NCI-H82 treated with DMSO at 0.1 percent for 48 hours (cell line): ENCODE data around the gene HIBCH.

Experiments
- DNase-seq: peaks from one replicate; lab custom pipeline; 2025; ENCODE audit not compliant: unreplicated experiment; lab: John Stamatoyannopoulos, UW

The HIBCH gene

DNA sequence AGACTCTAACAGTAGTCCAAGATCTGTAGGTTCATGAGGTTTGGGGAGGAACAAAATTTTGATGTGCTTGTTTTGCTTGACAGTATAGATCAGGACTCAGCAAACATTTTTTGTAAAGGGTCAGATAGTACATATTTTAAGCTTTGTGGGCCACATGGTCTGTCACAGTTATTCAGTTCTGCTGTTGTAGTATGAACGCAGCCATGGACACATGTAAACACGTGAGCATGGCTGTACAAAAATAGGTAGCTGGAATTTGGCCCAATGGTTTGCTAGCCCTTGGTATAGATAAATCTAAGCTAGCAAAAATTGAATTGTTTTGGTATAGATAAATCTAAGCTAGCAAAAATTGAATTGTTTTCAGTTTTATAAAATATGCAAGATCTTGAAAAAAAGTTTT lies 120.5 kb downstream of the HIBCH start:
- no peak for DNase-seq

DNA sequence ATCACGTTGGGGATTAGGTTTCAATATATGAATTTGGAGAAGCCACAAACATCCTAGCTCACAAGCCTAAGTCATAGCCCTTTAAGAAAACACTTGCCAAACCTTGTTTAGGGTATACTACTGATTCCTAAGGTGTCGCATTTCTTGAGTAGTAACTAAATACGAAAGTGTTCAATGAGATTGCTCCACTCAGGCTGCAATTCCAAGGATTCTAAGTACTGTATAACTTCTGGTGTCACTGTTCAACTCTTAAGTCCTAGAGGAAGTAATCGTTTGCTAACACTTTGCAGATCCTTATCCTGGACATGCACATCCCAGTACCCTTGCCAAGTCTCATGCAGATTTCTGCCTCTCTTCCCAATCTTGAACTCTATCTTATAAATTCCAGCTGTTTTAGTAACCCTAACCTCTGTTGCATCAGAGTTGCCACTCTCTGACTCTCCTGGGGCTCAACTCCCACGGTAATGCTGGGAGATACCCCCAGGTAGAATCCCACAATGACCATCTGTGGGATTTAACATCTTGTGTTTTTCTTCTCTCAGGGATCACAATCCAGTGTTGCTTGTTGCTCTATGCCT lies 122.4 kb downstream of the HIBCH start:
- DNase-seq, result no peak

DNA sequence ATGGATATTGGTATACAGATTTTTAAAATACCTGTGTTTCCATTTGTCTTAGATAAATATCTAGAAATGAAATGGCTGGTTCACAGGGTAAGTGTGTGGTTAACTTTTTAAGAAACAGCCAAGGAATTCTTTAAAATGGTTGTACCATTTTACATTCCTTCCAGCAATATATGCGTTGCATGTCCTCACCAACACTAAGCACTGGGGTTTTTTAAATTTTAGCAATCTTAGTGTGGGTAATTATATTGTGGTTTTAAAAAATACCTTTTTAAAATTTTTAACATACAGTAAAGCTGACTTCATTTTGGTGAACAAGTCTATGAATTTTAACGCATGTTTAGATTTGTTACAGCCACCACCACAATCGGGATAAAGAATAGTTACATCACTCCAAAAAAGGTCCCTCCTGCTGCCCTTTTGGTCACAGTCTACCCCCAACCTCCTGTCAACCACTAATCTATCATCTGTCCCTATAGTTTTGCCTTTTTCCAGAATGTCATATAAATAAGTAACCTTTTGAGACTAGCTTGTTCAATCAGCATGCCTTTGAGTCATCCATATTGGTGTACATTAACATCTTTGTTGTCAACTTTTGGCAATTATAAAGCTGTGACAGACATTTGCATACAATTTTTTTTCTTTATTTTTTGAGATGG lies 129.0 kb downstream of the HIBCH start:
- DNase-seq, result no peak

DNA sequence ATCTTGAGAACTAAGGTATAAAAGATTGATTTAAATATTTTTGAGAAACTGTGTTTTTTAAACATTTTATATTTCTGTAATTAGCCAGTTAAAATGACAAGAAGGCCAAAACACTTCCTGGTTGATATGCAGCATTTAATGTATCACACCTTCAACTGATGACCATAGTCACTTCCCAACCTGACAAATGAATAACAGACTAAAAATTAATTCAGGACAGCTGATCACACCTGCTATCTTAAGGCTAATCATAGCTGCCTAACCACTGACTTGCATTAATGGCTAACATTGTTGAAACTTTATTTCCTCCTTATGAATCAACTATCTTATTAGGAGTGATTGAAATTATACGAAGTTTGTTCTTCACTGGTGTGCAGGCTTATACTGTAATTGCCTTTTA lies 131.3 kb downstream of the HIBCH start:
- no peak for DNase-seq

- DNase-seq, result no peak
Measured at GRCh38 chr2:190186238-190186637, 133.4 kb downstream of the HIBCH start.

GRCh38 chr2:190185380-190185779 lies 134.2 kb downstream of the HIBCH start:
- DNase-seq, result no peak

DNA sequence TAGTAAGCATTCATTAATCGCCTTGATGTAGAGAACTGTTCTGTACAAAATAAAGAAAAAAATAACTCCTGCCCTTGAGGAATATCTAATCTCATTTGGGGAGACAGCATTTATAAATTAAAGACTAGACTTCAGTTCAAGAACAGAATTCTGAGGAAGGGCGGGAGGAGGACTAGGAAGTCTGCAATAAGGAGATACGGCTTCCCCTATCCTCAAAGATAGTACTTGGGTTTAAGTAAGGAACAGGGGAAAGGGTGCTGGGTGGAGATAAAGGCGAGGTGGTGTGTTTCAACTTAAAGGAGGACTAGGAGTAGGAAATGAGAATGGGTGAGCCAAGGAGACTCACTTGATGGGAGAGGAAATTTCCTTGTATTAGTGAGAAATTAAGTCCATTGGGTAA lies 135.2 kb downstream of the HIBCH start:
- DNase-seq, result no peak

- DNase-seq, result no peak
Measured at GRCh38 chr2:190183539-190183938, 136.1 kb downstream of the HIBCH start.

DNA sequence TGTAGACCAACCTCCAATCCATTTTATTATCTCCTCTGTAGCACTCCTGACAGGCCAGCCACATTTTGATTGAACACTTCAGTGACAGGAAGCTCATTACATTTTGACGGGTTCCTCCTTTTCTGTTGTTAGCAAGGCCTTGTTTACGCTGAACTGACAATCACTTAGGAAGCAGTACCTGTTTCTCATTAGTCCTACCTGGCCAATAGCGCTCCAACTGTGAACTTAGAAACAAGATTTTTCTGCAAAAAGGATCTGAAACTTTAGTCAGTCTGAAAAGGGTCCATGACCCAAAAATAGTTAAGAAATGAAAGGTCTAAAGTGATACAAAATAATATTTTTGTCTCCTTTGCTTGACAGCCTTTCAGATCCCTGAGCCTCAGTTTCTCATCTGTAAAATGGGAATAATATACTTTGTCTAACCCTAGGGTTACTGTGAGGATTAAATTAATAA lies 137.5 kb downstream of the HIBCH start:
- no peak for DNase-seq

DNA sequence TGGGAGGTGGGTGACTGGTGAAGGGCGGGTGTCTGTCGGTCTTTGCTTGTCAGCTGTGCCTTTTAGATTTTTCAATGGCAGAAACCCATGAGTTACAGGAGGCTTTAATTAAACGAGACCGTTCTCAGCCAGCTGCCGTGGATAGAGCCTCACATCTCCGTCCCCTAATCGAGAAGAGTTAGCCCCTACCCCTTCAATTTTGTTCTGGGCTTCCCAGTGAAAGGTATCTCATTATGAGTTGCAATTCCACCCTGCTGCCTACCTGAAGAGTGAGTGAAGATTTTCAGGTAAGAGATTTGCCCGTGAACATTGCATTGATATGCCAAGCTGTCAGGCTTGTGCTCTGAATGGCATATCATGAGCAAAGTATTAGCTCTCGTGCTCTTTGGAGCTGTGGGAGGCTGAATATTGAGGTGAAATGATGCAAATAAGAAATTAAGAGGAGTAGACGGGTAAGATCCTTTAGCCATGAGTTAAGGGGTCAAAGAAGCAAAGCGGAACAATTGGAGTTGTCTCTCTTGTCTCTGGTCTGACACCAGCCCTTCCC lies 138.4 kb downstream of the HIBCH start:
- DNase-seq, result peak; percentile 14

DNA sequence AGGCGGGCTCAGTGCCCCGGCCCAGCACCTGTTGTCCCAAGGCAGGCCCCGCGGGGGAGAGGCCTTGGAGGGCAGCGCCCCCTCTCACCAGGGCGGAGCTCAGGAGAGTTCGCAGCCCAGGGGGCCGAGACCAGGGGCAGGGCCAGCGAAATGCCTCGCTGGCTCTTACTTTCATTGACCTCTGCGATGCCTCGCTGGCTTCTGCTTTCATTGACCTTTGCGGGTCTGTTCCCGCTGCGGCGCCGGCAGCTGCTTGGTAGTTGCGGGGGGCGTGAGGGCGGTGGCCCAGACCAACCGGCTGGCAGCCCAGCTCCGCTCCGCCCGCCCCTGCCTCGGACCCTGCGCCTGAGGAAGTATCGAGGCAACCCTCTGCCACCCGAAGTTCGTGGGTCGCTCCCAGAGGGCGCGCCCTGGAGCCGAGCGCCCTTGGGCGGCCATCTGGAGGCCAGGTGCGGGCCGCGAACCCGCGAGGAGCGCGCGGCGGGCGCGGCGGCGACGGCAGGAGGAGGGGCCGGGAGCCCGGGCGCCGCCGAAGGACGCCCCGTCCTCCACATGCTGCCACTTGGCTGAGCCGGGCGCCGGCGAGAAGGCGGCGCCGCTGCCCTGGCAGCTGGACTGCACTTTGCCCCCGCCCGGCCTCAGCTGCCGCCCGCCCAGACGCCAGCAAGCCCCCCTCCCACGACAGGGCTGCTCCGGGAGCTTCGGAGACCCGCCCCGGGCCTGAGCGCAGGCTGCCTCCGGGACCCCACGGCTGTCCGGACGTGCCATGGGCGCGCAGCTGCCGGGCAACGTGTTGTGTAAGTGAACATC lies 139.1 kb downstream of the HIBCH start:
- no peak for DNase-seq

DNA sequence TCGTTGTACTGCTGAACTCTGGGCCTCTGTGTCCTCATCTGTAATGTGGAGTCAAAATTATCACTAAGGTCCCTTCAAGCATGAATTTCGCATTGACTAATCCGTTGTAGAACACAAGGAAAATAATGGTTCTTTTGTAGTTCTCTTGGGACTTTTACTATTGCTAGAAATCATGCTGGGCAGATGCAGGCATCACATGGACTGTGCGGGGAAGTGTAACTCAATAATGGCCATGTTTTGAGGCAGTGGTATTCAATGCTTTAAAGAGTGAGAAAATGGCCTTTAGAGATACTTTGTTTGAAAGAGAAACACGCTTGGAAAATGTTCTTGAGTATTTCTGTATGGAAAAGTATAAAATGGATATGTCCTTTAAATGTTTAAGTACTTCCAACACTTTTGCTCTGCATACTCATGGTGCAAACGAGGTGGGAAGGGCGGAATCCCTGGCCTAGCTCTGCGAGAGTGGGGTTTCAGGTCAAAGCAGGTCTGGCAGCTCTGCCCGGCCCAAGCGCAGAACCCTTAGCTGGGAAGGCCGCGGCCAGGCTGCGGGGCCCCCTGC lies 139.8 kb downstream of the HIBCH start:
- DNase-seq, result no peak

DNA sequence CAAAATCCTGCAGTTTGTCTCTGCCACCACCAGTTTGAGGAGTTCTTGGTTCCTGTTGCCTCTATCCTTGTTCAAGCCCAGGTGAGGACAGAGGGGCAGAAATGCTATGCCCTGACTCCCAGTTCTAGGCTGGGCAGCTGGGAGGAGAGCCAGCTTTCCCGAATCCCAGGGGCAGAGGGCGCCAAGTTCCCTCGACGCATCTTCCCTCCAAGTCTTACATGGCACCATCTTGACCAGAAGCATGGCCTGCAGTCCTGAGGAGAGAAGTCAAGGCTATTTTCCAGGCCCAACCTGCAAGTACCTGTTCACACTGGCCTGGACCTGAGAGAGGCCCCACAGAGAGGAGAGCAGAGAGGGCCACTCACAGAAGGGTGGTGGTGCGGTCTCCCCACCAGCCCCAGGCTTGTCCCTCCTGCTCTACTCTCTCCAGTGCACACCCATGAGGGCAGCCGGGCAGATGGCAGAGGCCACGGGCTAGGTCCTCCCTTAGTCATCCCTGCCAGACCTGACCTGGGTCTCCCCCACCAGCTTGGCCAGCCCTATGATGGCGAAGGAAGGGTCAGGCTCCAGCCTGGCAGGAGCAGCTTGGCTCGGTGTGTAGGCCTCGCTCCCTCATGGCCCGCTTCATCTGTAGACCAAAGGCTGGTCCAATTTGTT lies 141.4 kb downstream of the HIBCH start:
- DNase-seq, result no peak

DNA sequence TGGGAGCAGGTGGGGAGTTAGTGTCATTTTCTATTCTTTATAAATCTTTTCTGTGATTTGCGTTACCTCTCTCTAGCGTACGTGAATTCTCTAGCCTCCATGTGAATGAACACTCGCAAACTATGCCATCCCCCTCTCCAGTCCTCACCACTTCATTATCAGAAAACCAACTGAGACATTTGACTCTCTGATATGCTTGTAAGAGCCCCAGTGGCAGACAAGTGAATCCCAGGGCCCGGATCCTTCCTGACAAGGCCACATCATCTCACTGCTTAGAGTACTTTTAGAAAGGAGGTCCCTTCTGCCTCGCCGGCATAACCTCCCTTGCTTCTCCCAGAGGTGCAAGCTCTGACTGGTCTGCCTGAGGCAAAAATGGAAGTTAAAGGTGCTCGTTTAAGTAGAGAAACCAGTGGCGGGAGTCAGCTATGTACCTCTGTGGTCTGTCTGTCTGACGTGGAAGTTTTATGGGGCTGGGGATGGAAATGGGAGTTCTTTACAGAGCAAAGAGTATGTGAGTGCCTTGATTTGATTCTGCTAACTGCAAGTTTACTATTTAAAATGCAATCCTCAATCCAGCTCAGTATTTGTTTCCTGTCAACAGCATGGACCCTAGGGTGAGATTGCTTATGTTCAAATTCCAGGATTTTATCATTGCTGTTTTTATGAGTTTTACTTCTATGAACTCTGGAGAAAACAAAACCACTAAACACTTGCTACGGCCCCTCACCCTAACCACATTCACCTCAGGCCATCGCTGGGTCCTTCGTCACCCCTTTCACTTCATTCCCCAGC lies 142.2 kb downstream of the HIBCH start:
- no peak for DNase-seq

DNA sequence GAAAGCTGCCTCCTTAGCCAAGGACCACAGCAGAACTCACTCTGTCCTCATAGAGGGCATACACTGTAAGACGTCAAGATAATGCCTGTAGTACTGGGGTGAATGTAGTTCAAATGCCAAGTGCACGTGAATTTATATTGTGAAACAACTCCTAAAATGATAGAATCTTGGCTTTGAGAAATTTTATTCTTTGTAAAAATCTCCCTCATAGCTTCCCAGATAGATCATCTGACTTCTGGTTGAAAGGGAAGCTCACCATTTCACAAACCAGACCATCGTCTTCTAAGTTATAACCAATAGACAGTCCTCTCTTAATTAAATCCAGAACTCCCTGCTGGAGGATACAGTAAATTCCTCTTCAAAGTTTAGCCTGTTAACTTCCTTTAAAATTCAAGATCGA lies 146.2 kb downstream of the HIBCH start:
- no peak for DNase-seq

- DNase-seq, result no peak
Measured at GRCh38 chr2:190170673-190171072, 149.0 kb downstream of the HIBCH start.

DNA sequence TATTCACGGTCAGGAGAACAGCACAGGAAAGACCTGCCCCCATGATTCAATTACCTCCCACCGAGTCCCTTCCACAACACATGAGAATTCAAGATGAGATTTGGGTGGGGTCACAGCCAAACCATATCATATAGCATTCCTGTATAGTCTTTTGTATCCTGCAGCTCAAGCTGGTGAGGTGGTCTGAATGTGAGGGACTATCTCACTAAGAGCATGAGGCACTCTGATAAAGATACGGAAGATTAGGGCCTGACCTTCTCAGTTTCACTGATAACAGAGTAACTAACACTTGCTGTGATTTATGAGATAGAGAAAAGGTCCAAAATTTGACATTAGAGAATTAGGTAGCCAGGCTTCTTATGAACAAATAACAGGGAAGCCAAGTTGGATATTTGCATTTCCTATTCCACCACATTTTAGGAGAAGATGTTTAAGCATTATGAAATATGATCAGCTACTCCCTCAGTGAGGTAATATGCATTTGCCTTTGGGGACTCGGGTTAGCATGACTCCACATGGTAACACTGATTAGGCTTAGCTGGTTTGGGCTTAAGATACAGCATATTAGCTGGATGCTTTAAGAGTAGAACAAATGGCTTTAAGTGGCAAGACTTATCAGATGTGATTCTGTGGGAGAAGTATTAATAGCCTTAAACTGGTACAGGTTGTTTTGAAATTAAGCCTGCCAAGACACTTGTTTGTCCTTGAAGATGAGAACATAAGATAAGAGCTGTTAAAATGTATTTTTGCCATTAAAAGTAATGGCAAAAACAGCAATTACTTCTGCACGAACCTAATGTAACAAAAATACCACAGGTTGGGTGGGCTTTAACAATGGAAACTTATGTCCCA lies 150.2 kb downstream of the HIBCH start:
- DNase-seq, result no peak

DNA sequence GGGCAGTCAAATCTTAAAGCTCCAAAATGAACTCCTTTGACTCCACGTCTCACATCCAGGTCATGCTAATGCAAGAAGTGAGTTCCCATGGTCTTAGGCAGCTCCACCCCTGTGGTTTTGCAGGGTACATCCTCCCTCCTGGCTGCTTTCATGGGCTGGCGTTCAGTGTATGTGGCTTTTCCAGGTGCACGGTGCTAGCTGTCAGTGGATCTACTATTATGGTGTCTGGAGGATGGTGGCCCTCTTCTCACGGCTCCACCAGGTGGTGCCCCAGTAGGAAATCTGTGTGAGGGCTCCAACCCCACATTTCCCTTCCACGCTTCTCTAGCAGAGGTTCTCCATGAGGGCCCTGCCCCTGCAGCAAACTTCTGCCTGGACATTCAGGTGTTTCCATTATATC lies 151.9 kb downstream of the HIBCH start:
- no peak for DNase-seq

DNA sequence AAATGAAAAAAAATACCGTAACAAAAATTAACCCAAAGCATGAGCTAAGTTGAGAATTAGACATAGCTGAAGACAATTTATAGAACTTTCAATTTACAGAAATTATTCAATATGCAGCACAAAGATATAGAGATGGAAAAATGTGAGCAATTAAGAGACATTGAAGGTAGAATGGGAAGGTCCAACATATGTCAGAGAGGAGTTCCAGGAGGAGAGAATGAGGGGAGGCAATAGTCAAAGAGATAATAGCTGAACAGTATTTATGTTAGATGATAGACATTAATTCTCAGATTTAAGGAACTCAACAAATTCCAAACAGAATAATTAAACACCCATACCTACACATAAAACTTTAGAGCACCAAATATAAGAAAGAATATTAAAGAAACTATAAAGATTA lies 154.1 kb downstream of the HIBCH start:
- no peak for DNase-seq
